ENCODE results near the gene ZHX3. TPM values are rescaled to one million over a fixed set of nuclear protein-coding genes. Genes with fewer than 3 reads are reported as not detected.

The ZHX3 gene
- total and polyA plus RNA-seq, 2 of the 4 experiments (the other 2 are of a cell fraction), result 25.0 to 28.0 TPM

GRCh38 chr20:41142245-41142644 lies 175.3 kb downstream of the ZHX3 start:
- no peak overlapping the region for H2AK5ac ChIP-seq (ENCODE audit: low read depth, low read length)
- H2BK15ac ChIP-seq (ENCODE audit: low read depth, low read length), result no peak overlapping the region
- dilution Hi-C loops (cut with HindIII; ENCODE audit: low sequenced_read_pairs, unreplicated experiment), result no loop called here
- H3K9me3 ChIP-seq (ENCODE audit: control insufficient read depth, insufficient read depth, low read length), result no peaks in the 10 kb centered on the region
- peaks cover 6% of the 10 kb centered on the region; the same call in 1 of the 2 replicates for H3K36me3 ChIP-seq (ENCODE audit: control insufficient read depth, insufficient read depth, low read length)
- H3K9ac ChIP-seq (ENCODE audit: low read depth, low read length), result no peak overlapping the region
- H3K4me1 ChIP-seq (ENCODE audit: control insufficient read depth, insufficient read depth, low read length), result peaks cover 18% of the 10 kb centered on the region
- H4K20me1 ChIP-seq (ENCODE audit: insufficient read depth, low read length), result peaks cover 90% of the 10 kb centered on the region
- H2BK120ac ChIP-seq (ENCODE audit: low read depth, low read length), result no peak overlapping the region
- H3K23ac ChIP-seq (ENCODE audit: low read depth, low read length), result no peak overlapping the region
- peaks cover 21 to 91% of the 10 kb centered on the region in 2 experiments for H3K79me1 ChIP-seq (ENCODE audit: low read depth in 1 of 2, low read length in 2 of 2)
- no peak overlapping the region for H3K14ac ChIP-seq (replicated peaks; ENCODE audit: low read depth, low read length)
- TF ChIP-seq USF2 (IDR thresholded peaks at IDR 0.05; ENCODE audit: low read depth, low read length), result no peak
- TF ChIP-seq NFE2L2 (IDR thresholded peaks at IDR 0.05; ENCODE audit: low read depth, low read length), result no peak
- TF ChIP-seq MXI1 (IDR thresholded peaks at IDR 0.05; ENCODE audit: borderline replicate concordance, low read depth, low read length), result no peak
- TF ChIP-seq, protein P1, sequence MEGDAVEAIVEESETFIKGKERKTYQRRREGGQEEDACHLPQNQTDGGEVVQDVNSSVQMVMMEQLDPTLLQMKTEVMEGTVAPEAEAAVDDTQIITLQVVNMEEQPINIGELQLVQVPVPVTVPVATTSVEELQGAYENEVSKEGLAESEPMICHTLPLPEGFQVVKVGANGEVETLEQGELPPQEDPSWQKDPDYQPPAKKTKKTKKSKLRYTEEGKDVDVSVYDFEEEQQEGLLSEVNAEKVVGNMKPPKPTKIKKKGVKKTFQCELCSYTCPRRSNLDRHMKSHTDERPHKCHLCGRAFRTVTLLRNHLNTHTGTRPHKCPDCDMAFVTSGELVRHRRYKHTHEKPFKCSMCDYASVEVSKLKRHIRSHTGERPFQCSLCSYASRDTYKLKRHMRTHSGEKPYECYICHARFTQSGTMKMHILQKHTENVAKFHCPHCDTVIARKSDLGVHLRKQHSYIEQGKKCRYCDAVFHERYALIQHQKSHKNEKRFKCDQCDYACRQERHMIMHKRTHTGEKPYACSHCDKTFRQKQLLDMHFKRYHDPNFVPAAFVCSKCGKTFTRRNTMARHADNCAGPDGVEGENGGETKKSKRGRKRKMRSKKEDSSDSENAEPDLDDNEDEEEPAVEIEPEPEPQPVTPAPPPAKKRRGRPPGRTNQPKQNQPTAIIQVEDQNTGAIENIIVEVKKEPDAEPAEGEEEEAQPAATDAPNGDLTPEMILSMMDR (conservative IDR thresholded peaks at IDR 0.05; ENCODE audit: low read depth, low read length), result no peak
- TF ChIP-seq BHLHE40 (IDR thresholded peaks at IDR 0.05; ENCODE audit: low read depth, low read length), result no peak
- no peak for TF ChIP-seq MAFK (IDR thresholded peaks at IDR 0.05; ENCODE audit: low read depth, low read length)
- no peak for TF ChIP-seq CHD1 (IDR thresholded peaks at IDR 0.05; ENCODE audit: low read depth, low read length)
- no peak for TF ChIP-seq FOS (IDR thresholded peaks at IDR 0.05; ENCODE audit: low read depth, low read length)
- no peak for TF ChIP-seq RFX5 (IDR thresholded peaks at IDR 0.05; ENCODE audit: low read depth, low read length)
- no peak for TF ChIP-seq POLR2A (IDR thresholded peaks at IDR 0.05; ENCODE audit: low read depth, low read length)
- no peak for TF ChIP-seq ELK1 (IDR thresholded peaks at IDR 0.05; ENCODE audit: borderline replicate concordance, low read depth, low read length)
- no peak for TF ChIP-seq RCOR1 (IDR thresholded peaks at IDR 0.05; ENCODE audit: insufficient replicate concordance, low read length)
- no peak for TF ChIP-seq SMC3 (IDR thresholded peaks at IDR 0.05; ENCODE audit: low read depth, low read length)
- TF ChIP-seq CEBPB (IDR thresholded peaks at IDR 0.05; ENCODE audit: low read depth, low read length), result no peak
- TF ChIP-seq RAD21 (IDR thresholded peaks at IDR 0.05; ENCODE audit: low read length), result no peak
- no peak for TF ChIP-seq MAZ (IDR thresholded peaks at IDR 0.05; ENCODE audit: borderline replicate concordance, low read depth, low read length)
- no peak overlapping the region for H4K91ac ChIP-seq (ENCODE audit: insufficient read depth, low read depth, low read length)
- WGBS, 2 experiments (ENCODE audit: extremely low coverage in 2 of 2, insufficient read length in 1 of 2), result 60% methylated on average over 1 of the region's 4 CpGs; no CpG with 5 or more reads in 1 of the 2 experiments
- ATAC-seq (ENCODE audit: low read depth) (no peak), DNase-seq (no peak)
- H3K56ac ChIP-seq (ENCODE audit: extremely low read depth, insufficient read depth, low read length), result no peak overlapping the region
- CTCF ChIA-PET, result interaction anchor here (1.4 kb wide), 1 partner anchor 197 kb away, joined by 5 read pairs; no protein-coding TSS in a partner anchor
- H2BK20ac ChIP-seq (ENCODE audit: low read depth, low read length), result no peak overlapping the region
- no peak overlapping the region for H4K8ac ChIP-seq (ENCODE audit: low read depth in 2 of 2, low read length in 2 of 2)
- POLR2A ChIA-PET (ENCODE audit: unreplicated experiment), result no interaction called here
- no peak overlapping the region for H3K27ac ChIP-seq (ENCODE audit: insufficient read depth, low read length)
- H2AK9ac ChIP-seq (replicated peaks; ENCODE audit: low read depth, low read length, poor library complexity), result no peak overlapping the region
- peaks cover 64% of the 10 kb centered on the region for H3K9me1 ChIP-seq (ENCODE audit: insufficient read depth, low read length)
- H3K18ac ChIP-seq (ENCODE audit: low read depth, low read length), result no peak overlapping the region
- H3K27me3 ChIP-seq (ENCODE audit: control insufficient read depth, insufficient read depth, low read length), result no peaks in the 10 kb centered on the region
- no peak overlapping the region for H4K5ac ChIP-seq (ENCODE audit: low read depth, low read length)
- H2AFZ ChIP-seq (replicated peaks; ENCODE audit: low read length, poor library complexity), result no peak overlapping the region
- in situ Hi-C loops (cut with MboI; ENCODE audit: low sequenced_read_pairs), result no loop called here
- no peak overlapping the region for H3K4me2 ChIP-seq (ENCODE audit: low read depth, low read length)
- intact Hi-C loops (cut with micrococcal nuclease), result no loop called here
- no TSS peak for BruUV-seq (replicated peaks)
- H2BK5ac ChIP-seq (ENCODE audit: low read depth, low read length, poor library complexity, severe bottlenecking), result no peak overlapping the region
- H3K4ac ChIP-seq (ENCODE audit: low read depth, low read length), result no peak overlapping the region
- no peak overlapping the region for H3K4me3 ChIP-seq (ENCODE audit: insufficient read depth, low read depth, low read length)
